DOHH2 (cell line): ENCODE measurements around the gene SLC2A6.

Source experiments
- EZH2phosphoT487 ChIP-seq: fragments of 200-600 bp; sonication (generic); IDR thresholded peaks from 2 replicates; pipeline ENCODE4 v1.6.1; 2017; ENCODE audit warnings: borderline replicate concordance, mild to moderate bottlenecking, antibody characterized with exemption, low read length, moderate library complexity, mixed read lengths
- TF ChIP-seq, protein P1 (sequence below): fragments of 200-600 bp; sonication (generic); IDR thresholded peaks from one replicate; pipeline ENCODE4 v1.5.1; 2014; ENCODE audit warnings: antibody characterized with exemption, mild to moderate bottlenecking, low read depth, low read length; ENCODE audit not compliant: poor library complexity, severe bottlenecking

DNA sequence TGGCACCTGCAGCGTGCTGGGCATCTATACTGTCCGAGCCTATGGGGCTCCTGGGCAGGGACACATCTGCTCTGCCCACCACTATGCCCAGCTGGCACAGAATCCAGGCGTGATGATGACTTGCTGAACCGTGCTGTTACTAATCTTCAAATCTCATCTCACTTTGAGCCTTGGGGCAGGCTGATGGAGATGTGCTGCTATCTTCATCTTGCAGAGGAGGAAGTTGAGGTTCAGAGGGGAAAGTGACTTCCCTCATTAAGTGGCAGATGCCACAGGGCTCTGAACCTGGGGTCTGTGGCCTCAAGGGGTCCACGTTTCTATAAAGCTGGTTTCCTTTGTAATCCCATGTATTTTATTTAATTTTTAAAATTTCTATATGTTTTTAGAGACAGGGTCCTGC lies 4.7 kb downstream of the SLC2A6 start:
- TF ChIP-seq, protein P1, sequence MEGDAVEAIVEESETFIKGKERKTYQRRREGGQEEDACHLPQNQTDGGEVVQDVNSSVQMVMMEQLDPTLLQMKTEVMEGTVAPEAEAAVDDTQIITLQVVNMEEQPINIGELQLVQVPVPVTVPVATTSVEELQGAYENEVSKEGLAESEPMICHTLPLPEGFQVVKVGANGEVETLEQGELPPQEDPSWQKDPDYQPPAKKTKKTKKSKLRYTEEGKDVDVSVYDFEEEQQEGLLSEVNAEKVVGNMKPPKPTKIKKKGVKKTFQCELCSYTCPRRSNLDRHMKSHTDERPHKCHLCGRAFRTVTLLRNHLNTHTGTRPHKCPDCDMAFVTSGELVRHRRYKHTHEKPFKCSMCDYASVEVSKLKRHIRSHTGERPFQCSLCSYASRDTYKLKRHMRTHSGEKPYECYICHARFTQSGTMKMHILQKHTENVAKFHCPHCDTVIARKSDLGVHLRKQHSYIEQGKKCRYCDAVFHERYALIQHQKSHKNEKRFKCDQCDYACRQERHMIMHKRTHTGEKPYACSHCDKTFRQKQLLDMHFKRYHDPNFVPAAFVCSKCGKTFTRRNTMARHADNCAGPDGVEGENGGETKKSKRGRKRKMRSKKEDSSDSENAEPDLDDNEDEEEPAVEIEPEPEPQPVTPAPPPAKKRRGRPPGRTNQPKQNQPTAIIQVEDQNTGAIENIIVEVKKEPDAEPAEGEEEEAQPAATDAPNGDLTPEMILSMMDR, result no peak
- no peak for TF ChIP-seq EZH2phosphoT487
